Colon (tissue), 2 donors: ENCODE measurements around the gene ZNF516.

Experiments used
- FAIRE-seq: peaks from 2 replicates; lab custom pipeline; 2012; peaks lifted over from hg19 to GRCh38; lab: Jason Lieb, UNC
- donor health status: control.
- donor health status: control.

Gene ZNF516

GRCh38 chr18:76379226-76380126, 115.6 kb downstream of the ZNF516 start:
- no peak for FAIRE-seq

- FAIRE-seq, result no peak
Measured at GRCh38 chr18:76378526-76379215, 116.4 kb downstream of the ZNF516 start.

GRCh38 chr18:76377359-76377756, 117.7 kb downstream of the ZNF516 start:
- FAIRE-seq, result no peak

GRCh38 chr18:76376668-76377358, 118.2 kb downstream of the ZNF516 start:
- no peak for FAIRE-seq

GRCh38 chr18:76376225-76376624, 118.8 kb downstream of the ZNF516 start:
- no peak for FAIRE-seq

GRCh38 chr18:76374330-76375281, 120.4 kb downstream of the ZNF516 start:
- FAIRE-seq, result no peak

GRCh38 chr18:76373297-76373696, 121.7 kb downstream of the ZNF516 start:
- FAIRE-seq, result no peak

GRCh38 chr18:76371301-76372203, 123.5 kb downstream of the ZNF516 start:
- no peak for FAIRE-seq

GRCh38 chr18:76370686-76371085, 124.4 kb downstream of the ZNF516 start:
- FAIRE-seq, result no peak

- FAIRE-seq, result no peak
Measured at GRCh38 chr18:76370201-76370600, 124.8 kb downstream of the ZNF516 start.

- FAIRE-seq, result no peak
Measured at GRCh38 chr18:76369791-76370190, 125.3 kb downstream of the ZNF516 start.

GRCh38 chr18:76368976-76369375, 126.1 kb downstream of the ZNF516 start:
- FAIRE-seq, result no peak

- FAIRE-seq, result no peak
Measured at GRCh38 chr18:76368271-76368670, 126.8 kb downstream of the ZNF516 start.

GRCh38 chr18:76367168-76368125, 127.6 kb downstream of the ZNF516 start:
- FAIRE-seq, result no peak

- no peak for FAIRE-seq
Measured at GRCh38 chr18:76365561-76365960, 129.5 kb downstream of the ZNF516 start.

GRCh38 chr18:76364282-76365259, 130.5 kb downstream of the ZNF516 start:
- peak; percentile 51 for FAIRE-seq

- no peak for FAIRE-seq
Measured at GRCh38 chr18:76363436-76364120, 131.5 kb downstream of the ZNF516 start.
